GM12878 (cell line): ENCODE measurements around the gene SYN1. TPM values are rescaled to one million over a fixed set of nuclear protein-coding genes. Genes with fewer than 3 reads are reported as not detected.

ENCODE experiments used
- ATAC-seq: fragments of 200-7000 bp; cut with Tn5 transposase; 3 replicates; pipeline ENCODE4 v1.9.1; 2020; ENCODE audit warnings: mild to moderate bottlenecking, moderate library complexity
- BruUV-seq: library from RNA; stranded (reverse); fragments of 400-500 nt; replicated peaks from 2 replicates; lab custom pipeline; 2021; lab: Mats Ljungman, UMichigan
- CTCF ChIA-PET: fragments of 300-600 bp; sonication (Branson Sonifier 250); formaldehyde crosslinking; extraction: SDS; loops from one replicate; lab custom pipeline; 2021; ENCODE audit warnings: inconsistent platforms; lab: Yijun Ruan, JAX
- POLR2A ChIA-PET: fragments of 350-600 bp; formaldehyde crosslinking; extraction: SDS; loops from one replicate; lab custom pipeline; 2021; ENCODE audit warnings: inconsistent platforms; lab: Charles Lee
- RAD21 ChIA-PET: fragments of 300-600 bp; sonication (Branson Sonifier 250); formaldehyde crosslinking; loops from one replicate; lab custom pipeline; 2023; ENCODE audit warnings: antibody characterized with exemption; ENCODE audit not compliant: unreplicated experiment; lab: Charles Lee
- SMC1A ChIA-PET: fragments of 300-600 bp; sonication (Branson Sonifier 250); formaldehyde crosslinking; loops from one replicate; lab custom pipeline; 2023; ENCODE audit not compliant: unreplicated experiment, uncharacterized antibody; lab: Charles Lee
- DNase-seq: peaks from one replicate; pipeline ENCODE4 v3.0.0-alpha.2; 2011; ENCODE audit warnings: low read depth, low spot score
- FAIRE-seq: peaks from 3 replicates; lab custom pipeline; 2011; peaks lifted over from hg19 to GRCh38; lab: Jason Lieb, UNC
- H2AFZ ChIP-seq: 2 replicates; pipeline ENCODE4 v1.6.0; 2011; ENCODE audit warnings: low read depth, low read length, control low read depth; ENCODE audit not compliant: control insufficient read depth
- H3K27ac ChIP-seq: 2 replicates; pipeline ENCODE4 v1.5.1; 2011; ENCODE audit warnings: control low read depth; ENCODE audit not compliant: control insufficient read depth, insufficient read depth
- H3K27me3 ChIP-seq, 2 experiments: replicated peaks in 1 of 2; 2 replicates each; pipeline versions ENCODE4 v1.6.0 to v1.6.1; 2011; ENCODE audit warnings: low read length in 1 of 2; ENCODE audit not compliant: control insufficient read depth in 2 of 2, insufficient read depth in 2 of 2
- H3K36me3 ChIP-seq, 2 experiments: 2 replicates each; pipeline ENCODE4 v1.5.1; 2011; ENCODE audit warnings: low read length in 1 of 2; ENCODE audit not compliant: control insufficient read depth in 2 of 2, insufficient read depth in 2 of 2
- H3K4me1 ChIP-seq: 2 replicates; pipeline ENCODE4 v1.6.1; 2011; ENCODE audit warnings: mild to moderate bottlenecking, low read length, moderate library complexity, mixed read lengths; ENCODE audit not compliant: control insufficient read depth, insufficient read depth
- H3K4me2 ChIP-seq: 2 replicates; pipeline ENCODE4 v1.6.0; 2011; ENCODE audit warnings: control low read depth; ENCODE audit not compliant: control insufficient read depth, insufficient read depth
- H3K4me3 ChIP-seq: fragments of 200-600 bp; sonication (generic); 2 replicates; pipeline ENCODE4 v1.5.1; 2016
- H3K79me2 ChIP-seq: 2 replicates; pipeline ENCODE4 v1.6.0; 2011; ENCODE audit warnings: low read length; ENCODE audit not compliant: control insufficient read depth, insufficient read depth
- H3K9ac ChIP-seq: 2 replicates; pipeline ENCODE4 v1.8.0; 2011; ENCODE audit warnings: low read length, control low read depth, mixed read lengths; ENCODE audit not compliant: control insufficient read depth, insufficient read depth
- H3K9me3 ChIP-seq: replicated peaks from 3 replicates; pipeline ENCODE4 v1.5.1; 2011; ENCODE audit warnings: mild to moderate bottlenecking, low read length; ENCODE audit not compliant: control insufficient read depth, insufficient read depth
- H4K20me1 ChIP-seq: 2 replicates; pipeline ENCODE4 v1.6.0; 2011; ENCODE audit not compliant: control insufficient read depth, insufficient read depth
- BCL11A ChIP-seq: IDR thresholded peaks from 2 replicates; pipeline ENCODE4 v1.6.1; 2011; ENCODE audit warnings: low read depth, low read length
- BMI1 ChIP-seq: fragments of 450-650 bp; IDR thresholded peaks from 2 replicates; pipeline ENCODE4 v1.6.1; 2016; ENCODE audit warnings: mild to moderate bottlenecking, moderate library complexity, borderline replicate concordance
- CBFB ChIP-seq: IDR thresholded peaks from 2 replicates; pipeline ENCODE4 v1.6.1; 2016; ENCODE audit warnings: antibody characterized with exemption, low read depth
- CHD1 ChIP-seq: IDR thresholded peaks from 2 replicates; pipeline ENCODE4 v1.6.1; 2012; ENCODE audit warnings: low read depth, low read length, improper control_type of control experiment
- CHD2 ChIP-seq: IDR thresholded peaks from 2 replicates; pipeline ENCODE4 v1.6.1; 2011; ENCODE audit warnings: low read depth, low read length, improper control_type of control experiment, borderline replicate concordance
- EGR1 ChIP-seq, 2 experiments: IDR thresholded peaks; 1 replicate in 1 of 2; 2 replicates in 1 of 2; pipeline ENCODE4 v1.6.1; 2011 to 2012; ENCODE audit warnings: low read depth in 2 of 2, low read length in 2 of 2, borderline replicate concordance in 1 of 2, mild to moderate bottlenecking in 1 of 2, moderate library complexity in 1 of 2
- ESRRA ChIP-seq: IDR thresholded peaks from 2 replicates; pipeline ENCODE4 v1.6.1; 2012; ENCODE audit warnings: mild to moderate bottlenecking, low read length, improper control_type of control experiment
- EZH2 ChIP-seq: IDR thresholded peaks from 2 replicates; pipeline ENCODE4 v1.6.1; 2012; ENCODE audit warnings: low read depth, mild to moderate bottlenecking, control low read depth, inconsistent platforms, low read length, borderline replicate concordance; ENCODE audit not compliant: control insufficient read depth
- NFIC ChIP-seq: IDR thresholded peaks from 2 replicates; pipeline ENCODE4 v1.6.1; 2012; ENCODE audit warnings: low read depth, mild to moderate bottlenecking, inconsistent platforms, low read length, moderate library complexity
- NFXL1 ChIP-seq: fragments of 450-650 bp; IDR thresholded peaks from 2 replicates; pipeline ENCODE4 v1.6.1; 2017; ENCODE audit warnings: antibody characterized with exemption, mild to moderate bottlenecking, borderline replicate concordance
- NRF1 ChIP-seq: conservative IDR thresholded peaks from 2 replicates; pipeline ENCODE4 v1.6.1; 2011; ENCODE audit warnings: mild to moderate bottlenecking, low read depth, low read length, improper control_type of control experiment
- POLR2A ChIP-seq: IDR thresholded peaks from 2 replicates; pipeline ENCODE4 v1.6.1; 2011; ENCODE audit warnings: low read depth, mild to moderate bottlenecking, low read length
- RFX5 ChIP-seq: IDR thresholded peaks from 2 replicates; pipeline ENCODE4 v1.6.1; 2011; ENCODE audit warnings: low read depth, low read length, improper control_type of control experiment
- SIN3A ChIP-seq: IDR thresholded peaks from 2 replicates; pipeline ENCODE4 v1.6.1; 2012; ENCODE audit warnings: low read depth, low read length, improper control_type of control experiment
- SRF ChIP-seq, 2 experiments: IDR thresholded peaks; 2 replicates each; pipeline ENCODE4 v1.6.1; 2011; ENCODE audit warnings: low read depth in 2 of 2, low read length in 2 of 2, mild to moderate bottlenecking in 1 of 2, moderate library complexity in 1 of 2
- SUZ12 ChIP-seq: fragments of 200-600 bp; sonication (generic); IDR thresholded peaks from one replicate; pipeline ENCODE4 v1.6.1; 2018; ENCODE audit warnings: antibody characterized with exemption, mild to moderate bottlenecking; ENCODE audit not compliant: unreplicated experiment
- WGBS: methylation state at CpG from one replicate; pipeline ENCODE4 v1.1.6; 2016; ENCODE audit warnings: low lambda C conversion rate; ENCODE audit not compliant: insufficient replicate concordance, insufficient coverage; ENCODE audit errors: missing lambda C conversion rate; 5-methylcytosine and 5-hydroxymethylcytosine counted together
- in situ Hi-C: fragments of 300-500 bp; cut with MboI; formaldehyde crosslinking; loops from 9 replicates; pipeline ENCODE4 v1.14.3; 2018; ENCODE audit warnings: mixed read lengths
- intact Hi-C: fragments of 100-400 bp; cut with micrococcal nuclease; formaldehyde crosslinking; loops from one replicate; pipeline ENCODE4 v1.14.2; 2022; ENCODE audit not compliant: unreplicated experiment
- polyA plus RNA-seq, 11 experiments: library from polyadenylated mRNA; depleted of rRNA in 4 of 11; unstranded in 6 of 11; stranded (reverse) in 5 of 11; fragments of >200 nt; fragmentation: Nextera tagmentation in 4 of 11; fragmentation: Illumina TruSeq in 1 of 11; extraction: Ambion mirVana in 4 of 11; extraction: Trizol in 1 of 11; gene quantifications; 1 replicate in 1 of 11; 2 replicates in 10 of 11; pipeline versions ENCODE4 v1.2.1 to v1.2.3, GENCODE V29; 2011 to 2016; ENCODE audit warnings: inconsistent platforms in 2 of 11, missing spikeins in 2 of 11, low read depth in 1 of 11
- total RNA-seq, 4 experiments: library from RNA; depleted of rRNA in 3 of 4; stranded (reverse); fragments of >200 nt in 3 of 4; fragmentation: Illumina TruSeq in 1 of 4; extraction: Trizol in 1 of 4; gene quantifications; 2 replicates each; pipeline versions ENCODE4 v1.2.1 to v1.2.3, GENCODE V29; 2013 to 2021
- TF ChIP-seq, protein P1 (sequence below): IDR thresholded peaks from 2 replicates; pipeline ENCODE4 v1.6.1; 2012; ENCODE audit warnings: low read length, inconsistent platforms
- TF ChIP-seq, protein P2 (sequence below): fragments of 450-650 bp; IDR thresholded peaks from 2 replicates; pipeline ENCODE4 v1.6.1; 2016; ENCODE audit warnings: mild to moderate bottlenecking
- TF ChIP-seq, protein P3 (sequence below): fragments of 450-650 bp; IDR thresholded peaks from 2 replicates; pipeline ENCODE4 v1.6.1; 2017; ENCODE audit warnings: mild to moderate bottlenecking, low read depth, inconsistent platforms; ENCODE audit not compliant: poor library complexity, severe bottlenecking

The SYN1 gene
- total and polyA plus RNA-seq, 10 of the 15 experiments (the other 5 are each of a cell fraction or from before 2014, with no cell fraction given), result 0.09 to 0.57 (median 0.16) TPM; not detected in 3

DNA sequence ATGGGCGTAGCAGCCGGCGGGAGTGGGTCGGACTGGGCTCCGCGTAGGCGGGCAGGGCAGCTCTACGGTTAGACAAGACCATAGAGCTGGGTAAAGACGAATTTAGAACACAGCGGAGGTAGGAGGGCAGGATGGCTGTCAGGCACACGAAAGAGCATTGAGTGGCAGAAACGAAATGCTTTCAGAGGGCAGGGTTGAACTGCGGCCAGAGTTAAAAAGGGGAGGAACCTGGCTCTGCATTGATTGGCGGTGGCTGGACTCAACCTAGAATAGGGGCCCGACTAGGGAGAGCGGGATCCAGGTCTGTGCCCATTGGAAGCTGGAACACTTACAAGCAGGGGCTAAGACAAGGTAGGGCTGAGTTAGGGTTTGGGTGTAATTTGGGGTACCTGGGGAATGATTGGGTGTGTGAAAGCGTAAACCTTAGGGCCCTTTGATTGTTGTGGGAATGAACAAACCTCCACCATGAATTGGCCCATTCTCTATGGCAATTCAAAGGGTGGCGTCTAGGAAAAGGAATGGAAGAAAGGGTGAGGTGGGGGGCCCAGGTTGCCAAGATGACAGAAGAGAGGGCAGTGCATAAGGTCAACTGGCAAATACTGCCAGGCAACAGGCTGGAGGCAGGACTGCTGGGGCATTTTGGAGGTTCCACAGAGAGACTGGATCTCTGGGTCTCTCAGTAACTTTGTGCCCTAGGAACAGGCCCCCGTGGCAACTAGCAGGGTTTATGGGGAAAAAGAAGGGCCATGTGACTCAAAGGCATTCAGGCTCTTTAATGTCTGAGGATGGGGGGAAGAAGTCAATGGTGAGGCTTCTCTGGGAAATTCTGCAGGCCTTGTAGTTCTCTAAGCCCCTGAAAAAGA is 31.6 kb upstream of the SYN1 start:
- ATAC-seq (no peak), DNase-seq (no peak), FAIRE-seq (no peak)
- in situ Hi-C loops (loop anchor here (10.0 kb wide), 1 partner anchor 456 kb away; the partner anchor contains the start of gene UBA1), intact Hi-C loops (loop anchor here (2.0 kb wide), 1 partner anchor 90 kb away; the partner anchor contains the start of gene ARAF)
- BruUV-seq, result no TSS peak
- ChIA-PET SMC1A (interaction anchor here (0.7 to 1.3 kb wide), 3 partner anchors 10 to 133 kb away, joined by 3 read pairs; partner anchors contain the start of gene ARAF), CTCF (interaction anchor here (2.9 kb wide), 1 partner anchor 11 kb away, joined by 7 read pairs; no protein-coding TSS in a partner anchor), RAD21 (interaction anchor here (0.8 to 1.2 kb wide), 2 partner anchors 14 to 72 kb away, joined by 3 to 4 read pairs; no protein-coding TSS in a partner anchor), POLR2A (interaction anchor here (1.1 kb wide), 3 partner anchors 20 to 1307 kb away, joined by 4 to 5 read pairs (median 4); partner anchors contain the start of gene TIMP1)
- Histone ChIP-seq H3K9me3 (no peaks in the 10 kb centered on the region; the same call in 2 of the 3 replicates), H3K27ac (peak overlapping the region; percentile 30), H3K9ac (peak overlapping the region; percentile 7; the same call in 1 of the 2 replicates), H3K4me1 (0 out of 2 replicates have a peak, but pooled peaks cover 2% of the 10 kb centered on the region), H3K36me3 (peaks cover 0 to 5% of the 10 kb centered on the region in 2 experiments; a peak in 1 of 4 replicates), H3K4me3 (peak overlapping the region; percentile 57; the same call in 1 of the 2 replicates), H2AFZ (no peak overlapping the region), H3K4me2 (peak overlapping the region; percentile 19), H4K20me1 (no peaks in the 10 kb centered on the region), H3K27me3 (no peaks in the 10 kb centered on the region), H3K79me2 (peaks cover 28% of the 10 kb centered on the region)
- WGBS, result 45% methylated on average over 19 of the region's 19 CpGs
- TF ChIP-seq, protein P1, sequence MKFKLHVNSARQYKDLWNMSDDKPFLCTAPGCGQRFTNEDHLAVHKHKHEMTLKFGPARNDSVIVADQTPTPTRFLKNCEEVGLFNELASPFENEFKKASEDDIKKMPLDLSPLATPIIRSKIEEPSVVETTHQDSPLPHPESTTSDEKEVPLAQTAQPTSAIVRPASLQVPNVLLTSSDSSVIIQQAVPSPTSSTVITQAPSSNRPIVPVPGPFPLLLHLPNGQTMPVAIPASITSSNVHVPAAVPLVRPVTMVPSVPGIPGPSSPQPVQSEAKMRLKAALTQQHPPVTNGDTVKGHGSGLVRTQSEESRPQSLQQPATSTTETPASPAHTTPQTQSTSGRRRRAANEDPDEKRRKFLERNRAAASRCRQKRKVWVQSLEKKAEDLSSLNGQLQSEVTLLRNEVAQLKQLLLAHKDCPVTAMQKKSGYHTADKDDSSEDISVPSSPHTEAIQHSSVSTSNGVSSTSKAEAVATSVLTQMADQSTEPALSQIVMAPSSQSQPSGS, result no peak
- TF ChIP-seq POLR2A (no peak), NFIC (no peak), BCL11A (no peak), SRF (IDR thresholded peaks at IDR 0.05; ENCODE audit: low read depth in 2 of 2, low read length in 2 of 2) (no peak; a peak in 1 of 4 replicates), ESRRA (no peak), SUZ12 (no peak), RFX5 (no peak), CBFB (no peak), NFXL1 (no peak), CHD2 (no peak), EZH2 (no peak), CHD1 (no peak), SIN3A (no peak), NRF1 (no peak), BMI1 (no peak), EGR1 (IDR thresholded peaks at IDR 0.05; ENCODE audit: borderline replicate concordance in 1 of 2, low read depth in 2 of 2, low read length in 2 of 2) (0 out of 3 replicates have a peak, but pooled peaks of 1 of the 2 experiments have one; percentile 61)
- TF ChIP-seq, protein P2, sequence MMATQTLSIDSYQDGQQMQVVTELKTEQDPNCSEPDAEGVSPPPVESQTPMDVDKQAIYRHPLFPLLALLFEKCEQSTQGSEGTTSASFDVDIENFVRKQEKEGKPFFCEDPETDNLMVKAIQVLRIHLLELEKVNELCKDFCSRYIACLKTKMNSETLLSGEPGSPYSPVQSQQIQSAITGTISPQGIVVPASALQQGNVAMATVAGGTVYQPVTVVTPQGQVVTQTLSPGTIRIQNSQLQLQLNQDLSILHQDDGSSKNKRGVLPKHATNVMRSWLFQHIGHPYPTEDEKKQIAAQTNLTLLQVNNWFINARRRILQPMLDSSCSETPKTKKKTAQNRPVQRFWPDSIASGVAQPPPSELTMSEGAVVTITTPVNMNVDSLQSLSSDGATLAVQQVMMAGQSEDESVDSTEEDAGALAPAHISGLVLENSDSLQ, result no peak
- TF ChIP-seq, protein P3, sequence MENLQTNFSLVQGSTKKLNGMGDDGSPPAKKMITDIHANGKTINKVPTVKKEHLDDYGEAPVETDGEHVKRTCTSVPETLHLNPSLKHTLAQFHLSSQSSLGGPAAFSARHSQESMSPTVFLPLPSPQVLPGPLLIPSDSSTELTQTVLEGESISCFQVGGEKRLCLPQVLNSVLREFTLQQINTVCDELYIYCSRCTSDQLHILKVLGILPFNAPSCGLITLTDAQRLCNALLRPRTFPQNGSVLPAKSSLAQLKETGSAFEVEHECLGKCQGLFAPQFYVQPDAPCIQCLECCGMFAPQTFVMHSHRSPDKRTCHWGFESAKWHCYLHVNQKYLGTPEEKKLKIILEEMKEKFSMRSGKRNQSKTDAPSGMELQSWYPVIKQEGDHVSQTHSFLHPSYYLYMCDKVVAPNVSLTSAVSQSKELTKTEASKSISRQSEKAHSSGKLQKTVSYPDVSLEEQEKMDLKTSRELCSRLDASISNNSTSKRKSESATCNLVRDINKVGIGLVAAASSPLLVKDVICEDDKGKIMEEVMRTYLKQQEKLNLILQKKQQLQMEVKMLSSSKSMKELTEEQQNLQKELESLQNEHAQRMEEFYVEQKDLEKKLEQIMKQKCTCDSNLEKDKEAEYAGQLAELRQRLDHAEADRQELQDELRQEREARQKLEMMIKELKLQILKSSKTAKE, result no peak
